Kidney epithelial cell (primary cell): ENCODE results near the gene LRRC31. TPM values are rescaled to one million over a fixed set of nuclear protein-coding genes. Genes with fewer than 3 reads are reported as not detected.

Source experiments
- DNase-seq: peaks from one replicate; pipeline ENCODE4 v3.0.0-alpha.2; 2010; ENCODE audit warnings: low read depth
- H3K27me3 ChIP-seq: 2 replicates; pipeline ENCODE4 v1.6.0; 2011; ENCODE audit warnings: low read length; ENCODE audit not compliant: control insufficient read depth, insufficient read depth
- H3K36me3 ChIP-seq: 2 replicates; pipeline ENCODE4 v1.5.1; 2011; ENCODE audit warnings: low read length; ENCODE audit not compliant: control insufficient read depth, insufficient read depth
- H3K4me3 ChIP-seq: 2 replicates; pipeline ENCODE4 v1.5.1; 2011; ENCODE audit warnings: low read depth, mild to moderate bottlenecking, control low read depth, low read length
- total RNA-seq: library from RNA; depleted of rRNA; stranded (reverse); fragments of >200 nt; gene quantifications from 2 replicates; pipeline ENCODE4 v1.2.3, GENCODE V29; 2015
- TF ChIP-seq, protein P1 (sequence below): IDR thresholded peaks from 2 replicates; pipeline ENCODE4 v1.5.1; 2011; ENCODE audit warnings: mild to moderate bottlenecking, moderate library complexity, low read length, control low read depth, inconsistent platforms; ENCODE audit not compliant: insufficient read depth, poor library complexity, severe bottlenecking

The LRRC31 gene
- total RNA-seq, 1 donor from 2014 or later: not detected

DNA sequence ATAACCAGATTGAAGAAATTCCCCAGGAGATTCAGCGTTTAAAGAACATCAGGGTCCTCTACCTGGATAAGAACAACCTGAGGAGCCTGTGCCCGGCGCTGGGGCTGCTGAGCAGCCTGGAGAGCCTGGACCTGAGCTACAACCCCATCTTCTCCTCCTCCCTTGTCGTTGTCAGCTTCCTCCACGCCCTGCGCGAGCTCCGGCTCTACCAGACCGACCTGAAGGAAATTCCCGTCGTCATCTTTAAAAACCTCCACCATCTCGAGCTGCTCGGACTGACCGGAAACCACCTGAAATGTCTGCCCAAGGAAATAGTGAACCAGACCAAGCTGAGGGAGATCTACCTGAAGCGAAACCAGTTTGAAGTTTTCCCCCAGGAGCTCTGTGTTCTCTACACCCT lies 47.6 kb downstream of the LRRC31 start:
- Histone ChIP-seq H3K27me3 (no peaks in the 10 kb centered on the region), H3K4me3 (no peak overlapping the region), H3K36me3 (no peaks in the 10 kb centered on the region)
- TF ChIP-seq, protein P1, sequence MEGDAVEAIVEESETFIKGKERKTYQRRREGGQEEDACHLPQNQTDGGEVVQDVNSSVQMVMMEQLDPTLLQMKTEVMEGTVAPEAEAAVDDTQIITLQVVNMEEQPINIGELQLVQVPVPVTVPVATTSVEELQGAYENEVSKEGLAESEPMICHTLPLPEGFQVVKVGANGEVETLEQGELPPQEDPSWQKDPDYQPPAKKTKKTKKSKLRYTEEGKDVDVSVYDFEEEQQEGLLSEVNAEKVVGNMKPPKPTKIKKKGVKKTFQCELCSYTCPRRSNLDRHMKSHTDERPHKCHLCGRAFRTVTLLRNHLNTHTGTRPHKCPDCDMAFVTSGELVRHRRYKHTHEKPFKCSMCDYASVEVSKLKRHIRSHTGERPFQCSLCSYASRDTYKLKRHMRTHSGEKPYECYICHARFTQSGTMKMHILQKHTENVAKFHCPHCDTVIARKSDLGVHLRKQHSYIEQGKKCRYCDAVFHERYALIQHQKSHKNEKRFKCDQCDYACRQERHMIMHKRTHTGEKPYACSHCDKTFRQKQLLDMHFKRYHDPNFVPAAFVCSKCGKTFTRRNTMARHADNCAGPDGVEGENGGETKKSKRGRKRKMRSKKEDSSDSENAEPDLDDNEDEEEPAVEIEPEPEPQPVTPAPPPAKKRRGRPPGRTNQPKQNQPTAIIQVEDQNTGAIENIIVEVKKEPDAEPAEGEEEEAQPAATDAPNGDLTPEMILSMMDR: no peak
- DNase-seq: no peak

DNA sequence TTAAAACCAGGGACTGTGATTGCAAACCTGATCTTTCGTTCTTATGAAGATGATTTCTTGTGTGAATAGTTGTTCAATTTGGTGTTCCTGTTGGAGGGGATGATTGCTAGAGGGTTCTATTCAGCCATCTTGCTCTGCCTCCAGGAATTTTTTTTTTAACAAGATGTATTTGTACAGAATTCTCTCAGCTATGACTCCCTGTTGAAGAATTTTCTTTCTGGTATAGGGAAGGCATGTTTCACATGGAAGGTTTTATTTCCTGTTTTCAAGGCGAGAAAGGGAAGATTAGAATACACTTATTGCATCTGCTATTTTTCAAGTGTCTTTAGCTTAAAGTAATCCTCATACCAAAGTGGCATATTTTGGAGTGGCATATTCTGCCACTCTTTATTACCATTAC lies 51.4 kb downstream of the LRRC31 start:
- TF ChIP-seq, protein P1: no peak
- no peak for DNase-seq
- no peaks in the 10 kb centered on the region for H3K27me3 ChIP-seq
- no peaks in the 10 kb centered on the region for H3K36me3 ChIP-seq
- no peak overlapping the region for H3K4me3 ChIP-seq

DNA sequence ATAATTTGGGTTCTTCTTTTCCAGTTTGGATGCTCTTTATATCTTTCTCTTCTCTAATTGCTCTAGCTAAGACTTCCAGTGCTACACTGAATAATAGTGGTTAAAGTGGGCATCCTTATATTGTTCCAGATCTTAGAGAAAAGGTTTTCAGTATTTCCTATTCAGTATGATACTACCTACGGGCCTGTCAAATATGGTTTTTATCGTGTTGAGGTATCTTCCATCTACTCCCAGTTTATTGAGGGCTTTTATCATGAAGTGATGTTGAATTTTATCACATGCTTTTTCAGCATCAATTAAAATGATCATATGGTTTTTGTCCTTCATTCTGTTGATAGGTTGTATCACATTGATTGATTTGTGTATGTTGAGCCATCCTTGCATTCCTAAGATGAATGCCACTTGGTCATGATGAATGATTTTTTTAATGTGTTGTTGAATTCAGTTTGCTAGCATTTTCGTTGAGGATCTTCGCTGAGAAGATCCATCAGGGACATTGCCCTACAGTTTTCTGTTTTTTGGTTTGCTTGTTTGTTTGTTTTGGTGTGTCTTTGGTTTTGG lies 54.1 kb downstream of the LRRC31 start:
- Histone ChIP-seq H3K36me3 (no peaks in the 10 kb centered on the region), H3K4me3 (no peak overlapping the region), H3K27me3 (no peaks in the 10 kb centered on the region)
- no peak for DNase-seq
- TF ChIP-seq, protein P1: no peak

DNA sequence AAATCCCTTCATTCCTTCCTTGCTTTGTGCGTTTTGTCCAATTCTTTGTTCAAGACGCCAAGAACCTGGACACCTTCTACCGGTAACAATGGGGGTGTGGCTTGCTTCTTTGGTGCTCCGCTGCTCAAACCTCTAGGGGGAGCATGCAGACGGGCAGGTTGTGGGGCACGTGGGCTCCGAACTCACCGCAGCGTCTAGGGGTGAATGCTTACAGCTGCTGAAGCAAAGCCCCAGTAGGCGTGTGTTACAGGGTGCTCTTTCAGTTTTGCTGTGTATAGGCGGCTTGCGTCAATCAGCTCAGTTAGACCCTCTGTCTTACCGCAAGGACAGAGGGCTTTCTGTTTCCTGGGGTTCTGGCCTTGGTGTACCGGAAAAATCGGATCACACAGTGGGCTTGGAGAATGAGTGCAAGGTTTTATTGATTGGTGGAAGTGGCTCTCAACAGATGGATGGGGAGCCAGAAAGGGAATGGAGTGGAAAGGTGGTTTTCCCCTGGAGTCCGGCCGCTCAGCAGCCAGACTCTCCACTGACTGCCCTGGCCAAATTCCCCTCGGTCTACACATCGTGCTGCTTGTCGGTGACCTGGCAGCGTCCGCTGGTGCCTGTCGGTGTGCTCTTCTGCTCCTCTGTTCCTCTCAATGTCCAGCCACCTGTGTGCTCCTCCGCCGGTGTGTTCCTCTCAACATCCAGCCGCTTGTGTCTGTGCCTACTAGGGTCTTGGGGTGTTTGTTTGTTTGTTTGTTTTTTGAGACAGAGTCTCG lies 55.8 kb downstream of the LRRC31 start:
- Histone ChIP-seq H3K4me3 (no peak overlapping the region), H3K27me3 (no peaks in the 10 kb centered on the region), H3K36me3 (no peaks in the 10 kb centered on the region)
- no peak for DNase-seq
- TF ChIP-seq, protein P1: peak; percentile 40

DNA sequence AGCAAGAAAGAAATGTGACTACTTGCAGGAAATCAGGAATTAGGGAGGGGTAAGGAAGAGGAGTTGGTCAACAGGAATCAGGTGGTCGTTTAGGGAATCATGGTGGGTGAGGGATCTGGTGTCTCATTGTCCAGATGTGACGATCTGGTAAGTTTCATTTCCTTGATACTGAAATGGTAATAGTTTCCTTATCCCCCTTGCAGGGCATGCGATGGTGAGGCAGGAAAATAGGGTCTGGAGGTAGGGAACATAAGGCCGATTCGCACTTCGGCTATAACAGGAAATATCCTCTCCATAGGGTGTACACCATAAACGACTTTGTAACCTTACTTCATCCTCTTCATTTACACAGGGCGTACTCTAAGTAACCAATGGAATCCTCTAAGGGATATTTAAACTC lies 56.5 kb downstream of the LRRC31 start:
- H3K36me3 ChIP-seq: no peaks in the 10 kb centered on the region
- TF ChIP-seq, protein P1: no peak
- no peak for DNase-seq
- H3K4me3 ChIP-seq: no peak overlapping the region
- no peaks in the 10 kb centered on the region for H3K27me3 ChIP-seq
